ENCODE results near the gene LCE1B. TPM values are rescaled to one million over a fixed set of nuclear protein-coding genes. Genes with fewer than 3 reads are reported as not detected.

LCE1B gene
- total and polyA plus RNA-seq, 10 of the 15 experiments (the other 5 are each of a cell fraction or from before 2014, with no cell fraction given) = 0.13 to 3.3 (median 0.60) TPM; not detected in 2

DNA sequence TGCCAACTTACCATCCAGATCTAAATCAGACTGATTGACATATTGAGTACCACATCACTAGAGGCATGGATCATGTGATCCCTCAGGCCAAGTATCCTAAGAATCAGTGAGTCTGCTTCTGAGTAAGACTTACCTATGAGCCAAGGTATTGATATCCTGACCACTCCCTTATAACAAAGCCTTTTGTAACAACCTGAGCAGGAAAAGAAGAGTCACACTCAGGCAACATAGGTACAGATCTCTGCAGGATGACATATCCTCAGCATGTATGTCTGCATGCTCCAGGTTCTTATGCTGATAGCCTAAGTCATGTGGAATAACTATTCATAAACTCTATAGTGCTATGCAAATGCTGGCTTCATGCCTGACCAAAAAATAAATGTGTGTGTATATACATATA is 13.2 kb downstream of the LCE1B start:
- ChIA-PET POLR2A (no interaction called here), SMC1A (ENCODE audit: uncharacterized antibody, unreplicated experiment) (no interaction called here), CTCF (no interaction called here), RAD21 (ENCODE audit: unreplicated experiment) (no interaction called here)
- TF ChIP-seq ZNF207 (IDR thresholded peaks at IDR 0.05; ENCODE audit: borderline replicate concordance) = no peak
- TF ChIP-seq KLF5 (IDR thresholded peaks at IDR 0.05; ENCODE audit: partially characterized antibody) = no peak
- no peak for TF ChIP-seq JUND (IDR thresholded peaks at IDR 0.05; ENCODE audit: low read depth, low read length)
- TF ChIP-seq ZNF24 (IDR thresholded peaks at IDR 0.05) = no peak
- TF ChIP-seq, protein P1, sequence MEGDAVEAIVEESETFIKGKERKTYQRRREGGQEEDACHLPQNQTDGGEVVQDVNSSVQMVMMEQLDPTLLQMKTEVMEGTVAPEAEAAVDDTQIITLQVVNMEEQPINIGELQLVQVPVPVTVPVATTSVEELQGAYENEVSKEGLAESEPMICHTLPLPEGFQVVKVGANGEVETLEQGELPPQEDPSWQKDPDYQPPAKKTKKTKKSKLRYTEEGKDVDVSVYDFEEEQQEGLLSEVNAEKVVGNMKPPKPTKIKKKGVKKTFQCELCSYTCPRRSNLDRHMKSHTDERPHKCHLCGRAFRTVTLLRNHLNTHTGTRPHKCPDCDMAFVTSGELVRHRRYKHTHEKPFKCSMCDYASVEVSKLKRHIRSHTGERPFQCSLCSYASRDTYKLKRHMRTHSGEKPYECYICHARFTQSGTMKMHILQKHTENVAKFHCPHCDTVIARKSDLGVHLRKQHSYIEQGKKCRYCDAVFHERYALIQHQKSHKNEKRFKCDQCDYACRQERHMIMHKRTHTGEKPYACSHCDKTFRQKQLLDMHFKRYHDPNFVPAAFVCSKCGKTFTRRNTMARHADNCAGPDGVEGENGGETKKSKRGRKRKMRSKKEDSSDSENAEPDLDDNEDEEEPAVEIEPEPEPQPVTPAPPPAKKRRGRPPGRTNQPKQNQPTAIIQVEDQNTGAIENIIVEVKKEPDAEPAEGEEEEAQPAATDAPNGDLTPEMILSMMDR (IDR thresholded peaks at IDR 0.05 in 2 of 3, conservative IDR thresholded peaks at IDR 0.05 in 1 of 3; ENCODE audit: control insufficient read depth in 2 of 3, extremely low read depth in 1 of 3, insufficient read depth in 1 of 3, low read depth in 3 of 3, low read length in 3 of 3) = no peak
- TF ChIP-seq NBN (IDR thresholded peaks at IDR 0.05) = no peak
- no peak for TF ChIP-seq MYB (IDR thresholded peaks at IDR 0.05; ENCODE audit: borderline replicate concordance, low read depth, low read length)
- no peak for TF ChIP-seq STAT1 (conservative IDR thresholded peaks at IDR 0.05)
- no peak for TF ChIP-seq POU2F2 (IDR thresholded peaks at IDR 0.05; ENCODE audit: borderline replicate concordance, low read depth, low read length)
- TF ChIP-seq NFXL1 (IDR thresholded peaks at IDR 0.05; ENCODE audit: borderline replicate concordance) = no peak
- no peak for TF ChIP-seq MEF2B (IDR thresholded peaks at IDR 0.05; ENCODE audit: partially characterized antibody, poor library complexity, severe bottlenecking)
- no peak for TF ChIP-seq TAF1 (IDR thresholded peaks at IDR 0.05; ENCODE audit: borderline replicate concordance, low read depth, low read length)
- TF ChIP-seq JUNB (IDR thresholded peaks at IDR 0.05) = no peak
- no peak for TF ChIP-seq ZNF217 (IDR thresholded peaks at IDR 0.05)
- TF ChIP-seq RAD51 (IDR thresholded peaks at IDR 0.05) = no peak
- no peak for TF ChIP-seq CREB1 (IDR thresholded peaks at IDR 0.05; ENCODE audit: low read depth)
- TF ChIP-seq CEBPB (IDR thresholded peaks at IDR 0.05; ENCODE audit: borderline replicate concordance in 1 of 2, low read depth in 2 of 2, low read length in 2 of 2) = no peak
- TF ChIP-seq PAX8 (IDR thresholded peaks at IDR 0.05) = no peak
- TF ChIP-seq RUNX3 (IDR thresholded peaks at IDR 0.05; ENCODE audit: low read length) = no peak
- TF ChIP-seq, protein P2, sequence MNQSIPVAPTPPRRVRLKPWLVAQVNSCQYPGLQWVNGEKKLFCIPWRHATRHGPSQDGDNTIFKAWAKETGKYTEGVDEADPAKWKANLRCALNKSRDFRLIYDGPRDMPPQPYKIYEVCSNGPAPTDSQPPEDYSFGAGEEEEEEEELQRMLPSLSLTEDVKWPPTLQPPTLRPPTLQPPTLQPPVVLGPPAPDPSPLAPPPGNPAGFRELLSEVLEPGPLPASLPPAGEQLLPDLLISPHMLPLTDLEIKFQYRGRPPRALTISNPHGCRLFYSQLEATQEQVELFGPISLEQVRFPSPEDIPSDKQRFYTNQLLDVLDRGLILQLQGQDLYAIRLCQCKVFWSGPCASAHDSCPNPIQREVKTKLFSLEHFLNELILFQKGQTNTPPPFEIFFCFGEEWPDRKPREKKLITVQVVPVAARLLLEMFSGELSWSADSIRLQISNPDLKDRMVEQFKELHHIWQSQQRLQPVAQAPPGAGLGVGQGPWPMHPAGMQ (IDR thresholded peaks at IDR 0.05; ENCODE audit: borderline replicate concordance) = no peak
- no peaks in the 10 kb centered on the region for H3K27me3 ChIP-seq (replicated peaks in 1 of 2; ENCODE audit: control insufficient read depth in 2 of 2, insufficient read depth in 2 of 2, low read length in 1 of 2)
- DNase-seq (ENCODE audit: low read depth, low spot score) = no peak
- no peak overlapping the region for H3K27ac ChIP-seq (ENCODE audit: control insufficient read depth, insufficient read depth)
- no peaks in the 10 kb centered on the region for H3K36me3 ChIP-seq (ENCODE audit: control insufficient read depth in 2 of 2, insufficient read depth in 2 of 2, low read length in 1 of 2)
- no peak overlapping the region for H2AFZ ChIP-seq (ENCODE audit: control insufficient read depth, low read depth, low read length)
- in situ Hi-C loops (cut with MboI) (no loop called here), intact Hi-C loops (cut with micrococcal nuclease; ENCODE audit: unreplicated experiment) (no loop called here)
- BruUV-seq (replicated peaks) = no TSS peak
- H3K4me2 ChIP-seq (ENCODE audit: control insufficient read depth, insufficient read depth) = no peak overlapping the region
- H3K4me3 ChIP-seq = no peak overlapping the region
- no peak overlapping the region for H3K9ac ChIP-seq (ENCODE audit: control insufficient read depth, insufficient read depth, low read length)
- H4K20me1 ChIP-seq (ENCODE audit: control insufficient read depth, insufficient read depth) = no peaks in the 10 kb centered on the region
- no peaks in the 10 kb centered on the region; the same call in 1 of the 2 replicates for H3K4me1 ChIP-seq (ENCODE audit: control insufficient read depth, insufficient read depth, low read length)
- no peak for FAIRE-seq
- ATAC-seq = no peak
- no peaks in the 10 kb centered on the region for H3K9me3 ChIP-seq (replicated peaks; ENCODE audit: control insufficient read depth, insufficient read depth, low read length)
- no peaks in the 10 kb centered on the region for H3K79me2 ChIP-seq (ENCODE audit: control insufficient read depth, insufficient read depth, low read length)

Data from GM12878 (cell line).